Lung (tissue), 12 donors: Measurements from ENCODE around the gene CEP63. TPM values are rescaled to one million over a fixed set of nuclear protein-coding genes. Genes with fewer than 3 reads are reported as not detected.
"Not testable (repeated sequence)": the region's sequence is repeated elsewhere in the genome, so short reads cannot be mapped to it uniquely, and the experiment has no call there.

Experiments
- ATAC-seq: fragments of 200-7000 bp; cut with Tn5 transposase; one replicate; pipeline ENCODE4 v1.9.1; 2020; ENCODE audit warnings: moderate number of reproducible peaks; ENCODE audit not compliant: insufficient read depth, low FRiP score
- DNase-seq, 3 donors: peaks; one replicate each; pipeline ENCODE4 v3.0.0-alpha.2; 2013 to 2017
- H3K27ac ChIP-seq, 2 donors: one replicate each; pipeline ENCODE4 v1.5.1; 2013; ENCODE audit warnings: mild to moderate bottlenecking in 2 of 2, moderate library complexity in 2 of 2, control low read depth in 1 of 2, inconsistent platforms in 1 of 2, low read depth in 1 of 2, low read length in 1 of 2
- H3K27me3 ChIP-seq, 3 donors: one replicate each; pipeline ENCODE4 v1.5.1; 2013; ENCODE audit warnings: low read length in 2 of 3; ENCODE audit not compliant: control insufficient read depth in 3 of 3, insufficient read depth in 3 of 3
- H3K36me3 ChIP-seq, 4 donors: one replicate each; pipeline ENCODE4 v1.5.1; 2013; ENCODE audit warnings: low read length in 4 of 4, mild to moderate bottlenecking in 1 of 4, moderate library complexity in 1 of 4; ENCODE audit not compliant: control insufficient read depth in 4 of 4, insufficient read depth in 4 of 4
- H3K4me1 ChIP-seq, 5 donors: one replicate each; pipeline ENCODE4 v1.5.1; 2013; ENCODE audit warnings: low read length in 5 of 5, mild to moderate bottlenecking in 2 of 5, moderate library complexity in 1 of 5; ENCODE audit not compliant: control insufficient read depth in 5 of 5, insufficient read depth in 5 of 5
- H3K4me3 ChIP-seq: one replicate; pipeline ENCODE4 v1.5.1; 2013; ENCODE audit warnings: mild to moderate bottlenecking, control low read depth, moderate library complexity
- H3K9ac ChIP-seq, 2 donors: one replicate each; pipeline ENCODE4 v1.5.1; 2013; ENCODE audit warnings: low read length in 2 of 2, control low read depth in 1 of 2; ENCODE audit not compliant: insufficient read depth in 1 of 2
- H3K9me3 ChIP-seq, 4 donors: one replicate each; pipeline ENCODE4 v1.5.1; 2013; ENCODE audit warnings: low read length in 3 of 4, mild to moderate bottlenecking in 1 of 4, moderate library complexity in 1 of 4; ENCODE audit not compliant: control insufficient read depth in 4 of 4, insufficient read depth in 3 of 4
- CTCF ChIP-seq: IDR thresholded peaks from 2 replicates; pipeline ENCODE4 v1.5.1; 2012; ENCODE audit warnings: mild to moderate bottlenecking; ENCODE audit errors: control extremely low read depth, extremely low read depth
- WGBS, 2 donors: extraction: QIAGEN DNeasy Blood & Tissue Kit; methylation state at CpG; one replicate each; pipeline ENCODE4 v1.1.7; 2013; 5-methylcytosine and 5-hydroxymethylcytosine counted together
- polyA plus RNA-seq, 2 donors: library from polyadenylated mRNA; stranded (reverse); fragments of 200-250 nt; gene quantifications; one replicate each; pipeline ENCODE4 v1.2.1, GENCODE V29; 2013
- total RNA-seq, 2 donors: library from RNA; depleted of rRNA in 1 of 2; stranded (reverse); fragments of >200 nt in 1 of 2; gene quantifications; one replicate each; pipeline ENCODE4 v1.2.1, GENCODE V29; 2014 to 2021
- donor health status: control.
- donor health status: control.
- donor health status: Bipolar disorder and iron deficiency.
- donor health status: healthy.
- donor health status: DM: yes; HTN: yes; CAD: no.

The CEP63 gene
- total and polyA plus RNA-seq, 4 donors: 12.4 to 50.1 (median 18.2) TPM

DNA sequence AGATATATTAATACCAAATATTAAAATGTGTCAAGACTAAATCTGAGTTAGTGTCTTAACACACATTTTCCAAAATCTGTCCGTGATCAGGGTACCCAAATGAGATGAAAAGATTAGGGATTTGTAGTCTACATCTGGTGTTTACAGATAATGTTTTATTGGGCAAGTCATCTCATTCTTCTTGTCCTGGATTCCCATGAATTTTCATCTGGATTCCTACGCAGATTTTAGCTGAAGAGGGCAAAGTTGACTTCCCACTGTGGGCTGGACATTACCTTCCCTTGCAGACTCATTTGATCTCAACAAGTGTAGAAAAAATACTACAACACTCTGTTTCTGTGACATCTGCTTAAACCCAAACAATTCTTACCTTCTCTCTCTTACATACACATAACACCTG, 79.1 kb downstream of the CEP63 start:
- ATAC-seq (no peak), DNase-seq (no peak)
- 94 to 97% methylated on average over 2 of the region's 2 CpGs for WGBS, 2 donors
- Histone ChIP-seq H3K4me1 (peaks cover 0 to 7% (median 0%) of the 10 kb centered on the region in 5 donors), H3K27me3 (no peaks in the 10 kb centered on the region), H3K4me3 (no peak overlapping the region), H3K9ac (no peak overlapping the region), H3K9me3 (peaks cover 0 to 8% (median 2%) of the 10 kb centered on the region in 4 donors), H3K27ac (no peak overlapping the region), H3K36me3 (peaks cover 2 to 7% (median 4%) of the 10 kb centered on the region in 4 donors)
- no peak for TF ChIP-seq CTCF

GRCh38 chr3:134567605-134568004, 81.7 kb downstream of the CEP63 start:
- DNase-seq: peak in 2 of 3 donors; percentile 37 to 55

GRCh38 chr3:134568790-134569189, 82.9 kb downstream of the CEP63 start:
- peaks cover 0 to 8% (median 0%) of the 10 kb centered on the region in 5 donors for H3K4me1 ChIP-seq
- H3K27ac ChIP-seq: no peak overlapping the region
- no peak overlapping the region for H3K9ac ChIP-seq
- WGBS, 2 donors: 79 to 82% methylated on average over 6 of the region's 6 CpGs
- DNase-seq (no peak), ATAC-seq (no peak)
- no peaks in the 10 kb centered on the region for H3K27me3 ChIP-seq
- no peak for TF ChIP-seq CTCF
- peaks cover 0 to 3% (median 1%) of the 10 kb centered on the region in 4 donors for H3K36me3 ChIP-seq
- peaks cover 0 to 11% (median 5%) of the 10 kb centered on the region in 4 donors for H3K9me3 ChIP-seq
- no peak overlapping the region for H3K4me3 ChIP-seq

More at GRCh38 chr3:134567605-134568004, 81.7 kb downstream of the CEP63 start:
- Histone ChIP-seq H3K27ac (no peak overlapping the region), H3K4me1 (peaks cover 0 to 7% (median 0%) of the 10 kb centered on the region in 5 donors), H3K27me3 (no peaks in the 10 kb centered on the region), H3K9ac (no peak overlapping the region), H3K9me3 (peaks cover 0 to 11% (median 5%) of the 10 kb centered on the region in 4 donors), H3K36me3 (peaks cover 0 to 3% (median 1%) of the 10 kb centered on the region in 4 donors), H3K4me3 (no peak overlapping the region)
- 31 to 35% methylated on average over 4 of the region's 4 CpGs for WGBS, 2 donors
- no peak for TF ChIP-seq CTCF
- ATAC-seq: no peak

DNA sequence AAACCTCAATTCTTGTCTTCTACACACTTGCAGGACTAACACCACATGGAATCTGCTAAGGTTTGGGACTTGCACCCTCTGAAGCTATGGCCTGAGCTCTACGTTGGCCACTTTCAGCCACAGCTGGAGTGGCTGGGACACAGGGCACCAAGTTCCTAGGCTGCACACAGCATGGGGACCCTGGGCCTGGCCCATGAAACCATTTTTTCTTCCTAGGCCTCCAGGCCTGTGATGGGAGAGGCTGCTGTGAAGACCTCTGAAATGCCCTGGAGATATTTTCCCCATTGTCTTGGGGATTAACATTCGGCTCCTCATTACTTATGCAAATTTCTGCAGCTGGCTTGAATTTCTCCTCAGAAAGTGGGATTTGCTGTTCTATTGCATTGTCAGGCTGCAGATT, 84.0 kb downstream of the CEP63 start:
- DNase-seq, ATAC-seq, H3K9ac ChIP-seq, H3K27ac ChIP-seq, H3K27me3 ChIP-seq, H3K36me3 ChIP-seq, H3K4me3 ChIP-seq: not testable (repeated sequence)
- Histone ChIP-seq H3K4me1 (peaks cover 0 to 13% (median 0%) of the 10 kb centered on the region in 5 donors), H3K9me3 (peaks cover 0 to 15% (median 5%) of the 10 kb centered on the region in 4 donors)
- WGBS, 2 donors: 92 to 95% methylated on average over 2 of the region's 2 CpGs
